Measurements from ENCODE around the gene APOBR.
"Not testable (repeated sequence)": the region's sequence is repeated elsewhere in the genome, so short reads cannot be mapped to it uniquely, and the experiment has no call there.

Gene APOBR

DNA sequence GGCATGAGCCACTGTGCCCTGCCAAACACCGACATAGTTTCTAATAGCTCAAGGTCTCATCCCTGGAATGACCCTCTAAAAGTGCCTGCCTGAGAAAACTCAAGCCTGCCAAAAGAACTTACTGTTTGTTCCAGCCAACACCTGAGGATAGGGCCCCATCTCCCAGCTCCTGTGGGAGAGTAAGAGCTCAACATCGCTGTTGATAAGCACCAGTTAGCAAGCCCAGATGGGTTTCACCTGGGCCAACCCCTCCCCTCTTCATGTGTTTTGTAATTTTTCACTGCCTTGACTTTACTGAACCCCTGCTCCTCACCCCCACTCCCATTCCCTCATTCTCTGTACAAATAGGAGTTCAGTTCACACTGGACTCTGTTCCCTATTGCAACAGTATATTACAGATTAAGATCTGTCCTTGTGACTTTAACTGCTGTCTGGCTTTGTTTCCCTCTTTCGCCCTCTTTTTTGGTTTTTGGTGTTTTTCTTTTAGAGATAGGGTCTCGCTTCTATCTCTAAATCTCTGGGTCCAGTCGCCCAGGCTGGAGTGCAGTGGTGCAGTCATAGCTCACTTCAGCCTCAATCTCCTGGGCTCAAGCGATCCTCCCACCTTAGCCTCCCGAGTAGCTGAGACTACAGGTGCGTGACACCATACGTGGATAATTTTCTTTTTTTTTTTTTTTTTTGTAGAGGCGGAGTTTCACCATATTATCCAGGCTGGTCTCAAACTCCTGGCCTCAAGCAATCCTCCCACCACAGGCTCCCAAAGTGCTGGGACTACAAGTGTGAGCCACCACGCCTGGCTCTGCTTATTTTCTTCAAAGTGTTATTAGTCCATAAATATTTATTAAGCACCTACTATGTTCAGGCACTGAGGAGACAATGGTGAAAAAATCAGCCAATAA lies 32.0 kb downstream of the APOBR start:
- DNase-seq (ENCODE audit: low read depth, low spot score), result no peak
- CTCF ChIA-PET, result no interaction called here
- TF ChIP-seq, protein P1, sequence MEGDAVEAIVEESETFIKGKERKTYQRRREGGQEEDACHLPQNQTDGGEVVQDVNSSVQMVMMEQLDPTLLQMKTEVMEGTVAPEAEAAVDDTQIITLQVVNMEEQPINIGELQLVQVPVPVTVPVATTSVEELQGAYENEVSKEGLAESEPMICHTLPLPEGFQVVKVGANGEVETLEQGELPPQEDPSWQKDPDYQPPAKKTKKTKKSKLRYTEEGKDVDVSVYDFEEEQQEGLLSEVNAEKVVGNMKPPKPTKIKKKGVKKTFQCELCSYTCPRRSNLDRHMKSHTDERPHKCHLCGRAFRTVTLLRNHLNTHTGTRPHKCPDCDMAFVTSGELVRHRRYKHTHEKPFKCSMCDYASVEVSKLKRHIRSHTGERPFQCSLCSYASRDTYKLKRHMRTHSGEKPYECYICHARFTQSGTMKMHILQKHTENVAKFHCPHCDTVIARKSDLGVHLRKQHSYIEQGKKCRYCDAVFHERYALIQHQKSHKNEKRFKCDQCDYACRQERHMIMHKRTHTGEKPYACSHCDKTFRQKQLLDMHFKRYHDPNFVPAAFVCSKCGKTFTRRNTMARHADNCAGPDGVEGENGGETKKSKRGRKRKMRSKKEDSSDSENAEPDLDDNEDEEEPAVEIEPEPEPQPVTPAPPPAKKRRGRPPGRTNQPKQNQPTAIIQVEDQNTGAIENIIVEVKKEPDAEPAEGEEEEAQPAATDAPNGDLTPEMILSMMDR (IDR thresholded peaks at IDR 0.05; ENCODE audit: insufficient read depth, low read length, missing control alignments), result no peak
- POLR2A ChIA-PET, result interaction anchor here (0.5 kb wide), 1 partner anchor 440 kb away, joined by 3 read pairs; no protein-coding TSS in a partner anchor
- H3K4me3 ChIP-seq (ENCODE audit: low read depth, low read length), result no peak overlapping the region

DNA sequence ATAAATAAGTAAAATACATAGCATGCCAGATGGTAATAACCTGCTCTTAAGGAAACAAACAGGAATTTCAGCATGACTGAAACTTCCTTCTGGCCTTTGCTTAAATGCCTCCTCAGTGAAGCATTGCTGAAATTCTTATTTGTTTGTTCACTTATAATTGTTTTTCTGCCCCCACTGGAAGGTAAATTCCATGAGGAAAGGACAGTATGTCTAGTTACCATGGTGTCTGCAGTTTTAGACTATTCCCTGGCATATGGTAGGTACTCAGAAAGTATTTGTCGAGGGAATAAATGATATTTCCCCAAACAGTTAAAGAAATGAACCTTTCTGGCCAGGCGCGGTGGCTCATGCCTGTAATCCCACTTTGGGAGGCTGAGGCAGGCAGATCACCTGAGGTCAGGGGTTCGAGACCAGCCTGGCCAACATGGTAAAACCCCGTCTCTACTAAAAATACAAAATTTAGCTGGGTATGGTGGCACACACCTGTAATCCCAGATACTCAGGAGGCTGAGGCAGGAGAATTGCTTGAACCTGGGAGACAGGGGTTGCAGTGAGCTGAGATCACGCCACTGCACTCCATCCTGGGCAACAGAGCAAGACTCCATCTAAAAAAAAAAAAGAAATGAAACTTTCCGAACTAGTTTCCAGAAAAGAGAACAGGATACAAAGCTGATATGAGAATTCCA lies 32.8 kb downstream of the APOBR start:
- H3K4me3 ChIP-seq (ENCODE audit: low read depth, low read length); CTCF ChIA-PET; POLR2A ChIA-PET; DNase-seq (ENCODE audit: low read depth, low spot score): not testable (repeated sequence)

DNA sequence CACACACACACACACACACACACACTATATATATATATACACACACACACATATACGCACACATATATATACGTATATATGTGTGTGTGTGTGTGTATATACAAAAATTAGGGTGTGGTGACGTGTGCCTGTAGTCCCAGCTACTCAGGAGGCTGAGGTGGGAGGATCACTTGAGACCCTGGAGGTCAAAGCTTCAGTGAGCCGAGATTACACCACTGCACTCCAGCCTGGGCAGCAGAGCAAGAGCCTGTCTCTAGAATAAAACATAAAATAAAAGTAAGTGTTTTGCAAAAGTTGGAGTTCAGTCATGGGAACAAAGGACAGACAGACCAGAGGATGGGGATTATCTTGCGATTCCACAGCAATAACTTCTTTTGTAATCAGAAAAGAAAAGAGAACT lies 33.5 kb downstream of the APOBR start:
- no peak for DNase-seq (ENCODE audit: low read depth, low spot score)
- POLR2A ChIA-PET, result no interaction called here
- CTCF ChIA-PET, result interaction anchor here (1.2 kb wide), 1 partner anchor 26 kb away, joined by 3 read pairs; the partner anchor contains the start of gene SGF29
- H3K4me3 ChIP-seq (ENCODE audit: low read depth, low read length), result no peak overlapping the region
- TF ChIP-seq, protein P1 (IDR thresholded peaks at IDR 0.05; ENCODE audit: insufficient read depth, low read length, missing control alignments), result no peak

DNA sequence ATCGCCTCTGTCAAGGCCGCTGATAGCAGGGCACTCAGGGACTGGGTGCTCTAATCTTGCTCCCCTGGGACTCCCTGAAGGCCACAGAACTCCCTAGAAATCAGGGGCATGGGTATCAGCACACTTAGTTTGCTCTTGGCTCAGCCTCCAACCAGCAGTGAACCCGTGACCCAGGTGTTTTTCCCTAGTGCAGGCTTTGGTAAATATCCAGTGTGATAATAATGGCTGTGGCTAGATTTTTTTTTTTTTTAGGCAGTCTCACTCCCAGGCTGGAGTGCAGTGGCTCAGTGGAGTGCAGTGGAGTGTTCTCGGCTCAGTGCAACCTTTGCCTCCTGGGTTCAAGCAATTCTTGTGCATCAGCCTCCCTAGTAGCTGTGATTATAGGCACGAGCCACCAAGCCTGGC lies 34.0 kb downstream of the APOBR start:
- TF ChIP-seq, protein P1 (IDR thresholded peaks at IDR 0.05; ENCODE audit: insufficient read depth, low read length, missing control alignments), result no peak
- DNase-seq (ENCODE audit: low read depth, low spot score), result no peak
- POLR2A ChIA-PET, result no interaction called here
- H3K4me3 ChIP-seq (ENCODE audit: low read depth, low read length), result no peak overlapping the region
- CTCF ChIA-PET, result interaction anchor here (1.2 kb wide), 1 partner anchor 25 kb away, joined by 3 read pairs; the partner anchor contains the start of gene SGF29

DNA sequence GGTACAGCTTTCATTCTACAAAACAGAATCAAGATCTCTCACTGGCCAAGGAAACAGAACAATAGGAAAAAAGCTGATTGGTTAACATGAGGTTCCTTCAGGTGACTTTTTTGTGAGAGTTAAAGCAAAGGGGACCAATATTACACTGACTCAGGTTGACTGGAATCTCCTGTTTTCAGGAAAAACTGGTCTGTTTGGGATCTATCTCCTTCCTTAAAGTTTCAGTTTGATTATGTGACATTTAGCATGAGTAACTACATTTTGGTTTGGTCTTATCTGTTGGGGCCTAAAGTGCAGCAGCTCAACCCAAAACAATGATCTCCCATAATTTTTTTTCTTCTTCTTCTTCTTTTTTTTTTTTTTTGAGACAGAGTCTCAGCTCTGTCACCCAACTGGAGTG lies 34.7 kb downstream of the APOBR start:
- no peak for DNase-seq (ENCODE audit: low read depth, low spot score)
- ChIA-PET CTCF (interaction anchor here (1.2 kb wide), 1 partner anchor 25 kb away, joined by 3 read pairs; the partner anchor contains the start of gene SGF29), POLR2A (interaction anchor here (0.7 kb wide), 1 partner anchor 28 kb away, joined by 3 read pairs; no protein-coding TSS in a partner anchor)
- TF ChIP-seq, protein P1 (IDR thresholded peaks at IDR 0.05; ENCODE audit: insufficient read depth, low read length, missing control alignments), result no peak
- no peak overlapping the region for H3K4me3 ChIP-seq (ENCODE audit: low read depth, low read length)

DNA sequence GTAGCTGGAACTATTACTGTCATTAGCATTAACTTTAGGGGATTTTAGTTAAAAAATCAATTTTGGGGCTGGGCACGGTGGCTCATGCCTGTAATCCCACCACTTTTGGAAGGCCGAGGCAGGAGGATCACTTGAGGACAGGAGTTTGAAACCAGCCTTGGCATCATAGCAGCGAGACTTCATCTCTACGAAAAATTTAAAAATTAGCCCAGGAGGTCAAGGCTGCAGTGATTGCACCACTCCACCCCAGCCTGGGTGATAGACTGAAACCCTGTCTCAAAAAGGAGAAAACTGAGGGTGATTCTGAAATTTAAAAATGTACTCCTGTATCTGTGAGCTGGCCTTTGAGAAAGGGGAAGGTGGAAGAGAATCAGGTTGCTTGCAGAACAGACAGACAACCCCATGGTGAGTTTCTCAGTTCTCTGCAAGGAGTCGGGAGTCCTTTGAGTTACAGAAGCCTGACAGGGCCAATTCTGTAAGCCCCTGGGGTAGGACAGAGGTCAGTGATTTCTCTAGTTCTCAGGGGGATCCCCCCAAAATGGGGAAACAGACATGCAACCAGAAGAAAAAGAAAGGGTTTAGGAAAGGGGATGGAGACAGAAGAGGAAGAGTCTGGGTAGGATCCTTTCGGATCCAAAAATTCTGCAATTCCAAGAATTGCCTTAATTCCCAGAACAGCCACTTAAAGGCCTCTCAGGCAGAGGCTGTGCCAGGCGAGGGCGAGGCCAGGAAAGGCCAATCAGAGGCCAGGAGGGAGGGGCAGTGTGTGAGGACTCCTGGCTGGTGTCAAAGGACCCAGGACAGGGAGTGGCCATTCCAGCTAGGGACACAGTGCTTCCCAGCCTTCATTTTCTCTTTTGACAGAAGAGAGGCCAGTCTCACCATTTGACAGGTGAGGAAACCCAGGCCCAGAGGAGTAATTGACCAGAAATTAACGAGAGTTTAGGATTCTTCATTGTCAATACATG lies 37.6 kb downstream of the APOBR start:
- H3K4me3 ChIP-seq (ENCODE audit: low read depth, low read length), result no peak overlapping the region
- TF ChIP-seq, protein P1 (IDR thresholded peaks at IDR 0.05; ENCODE audit: insufficient read depth, low read length, missing control alignments), result no peak
- ChIA-PET POLR2A (no interaction called here), CTCF (interaction anchor here (1.1 kb wide), 1 partner anchor 16 kb away, joined by 3 read pairs; no protein-coding TSS in a partner anchor)
- no peak for DNase-seq (ENCODE audit: low read depth, low spot score)

Data from AG04449 (cell line).